WERI-Rb-1 (cell line): Measurements from ENCODE around the gene ASB3.
"Not testable (repeated sequence)": the region's sequence is repeated elsewhere in the genome, so short reads cannot be mapped to it uniquely, and the experiment has no call there.

Experiments used
- DNase-seq: peaks from one replicate; pipeline ENCODE4 v3.0.0-alpha.2; 2020
- H3K27ac ChIP-seq: fragments of 250-450 bp; sonication (Bioruptor Pico); 2 replicates; pipeline ENCODE4 v1.5.1; 2020; ENCODE audit warnings: mild to moderate bottlenecking, moderate library complexity
- H3K27me3 ChIP-seq: fragments of 250-450 bp; sonication (Bioruptor Pico); 2 replicates; pipeline ENCODE4 v1.5.1; 2021; ENCODE audit warnings: mild to moderate bottlenecking, low read depth, moderate library complexity; ENCODE audit not compliant: insufficient read depth, severe bottlenecking
- H3K36me3 ChIP-seq: fragments of 250-450 bp; sonication (Bioruptor Pico); 2 replicates; pipeline ENCODE4 v1.5.1; 2020; ENCODE audit warnings: mild to moderate bottlenecking, moderate library complexity
- H3K4me3 ChIP-seq: 2 replicates; pipeline ENCODE4 v1.5.1; 2011; ENCODE audit warnings: low read depth, mild to moderate bottlenecking, control low read depth, low read length
- H3K9me3 ChIP-seq: fragments of 250-450 bp; sonication (Bioruptor Pico); 2 replicates; pipeline ENCODE4 v1.5.1; 2021; ENCODE audit warnings: mild to moderate bottlenecking, moderate library complexity; ENCODE audit not compliant: severe bottlenecking
- TF ChIP-seq, protein P1 (sequence below): IDR thresholded peaks from 2 replicates; pipeline ENCODE4 v1.5.1; 2011; ENCODE audit warnings: low read depth, mild to moderate bottlenecking, control low read depth, inconsistent platforms, low read length

The ASB3 gene

GRCh38 chr2:53690876-53691275 is 95.9 kb downstream of the ASB3 start:
- H3K36me3 ChIP-seq: peaks cover 8% of the 10 kb centered on the region
- DNase-seq: no peak
- H3K9me3 ChIP-seq: no peaks in the 10 kb centered on the region
- H3K27ac ChIP-seq: no peak overlapping the region
- H3K4me3 ChIP-seq: no peak overlapping the region
- TF ChIP-seq, protein P1, sequence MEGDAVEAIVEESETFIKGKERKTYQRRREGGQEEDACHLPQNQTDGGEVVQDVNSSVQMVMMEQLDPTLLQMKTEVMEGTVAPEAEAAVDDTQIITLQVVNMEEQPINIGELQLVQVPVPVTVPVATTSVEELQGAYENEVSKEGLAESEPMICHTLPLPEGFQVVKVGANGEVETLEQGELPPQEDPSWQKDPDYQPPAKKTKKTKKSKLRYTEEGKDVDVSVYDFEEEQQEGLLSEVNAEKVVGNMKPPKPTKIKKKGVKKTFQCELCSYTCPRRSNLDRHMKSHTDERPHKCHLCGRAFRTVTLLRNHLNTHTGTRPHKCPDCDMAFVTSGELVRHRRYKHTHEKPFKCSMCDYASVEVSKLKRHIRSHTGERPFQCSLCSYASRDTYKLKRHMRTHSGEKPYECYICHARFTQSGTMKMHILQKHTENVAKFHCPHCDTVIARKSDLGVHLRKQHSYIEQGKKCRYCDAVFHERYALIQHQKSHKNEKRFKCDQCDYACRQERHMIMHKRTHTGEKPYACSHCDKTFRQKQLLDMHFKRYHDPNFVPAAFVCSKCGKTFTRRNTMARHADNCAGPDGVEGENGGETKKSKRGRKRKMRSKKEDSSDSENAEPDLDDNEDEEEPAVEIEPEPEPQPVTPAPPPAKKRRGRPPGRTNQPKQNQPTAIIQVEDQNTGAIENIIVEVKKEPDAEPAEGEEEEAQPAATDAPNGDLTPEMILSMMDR: no peak
- H3K27me3 ChIP-seq: no peaks in the 10 kb centered on the region

DNA sequence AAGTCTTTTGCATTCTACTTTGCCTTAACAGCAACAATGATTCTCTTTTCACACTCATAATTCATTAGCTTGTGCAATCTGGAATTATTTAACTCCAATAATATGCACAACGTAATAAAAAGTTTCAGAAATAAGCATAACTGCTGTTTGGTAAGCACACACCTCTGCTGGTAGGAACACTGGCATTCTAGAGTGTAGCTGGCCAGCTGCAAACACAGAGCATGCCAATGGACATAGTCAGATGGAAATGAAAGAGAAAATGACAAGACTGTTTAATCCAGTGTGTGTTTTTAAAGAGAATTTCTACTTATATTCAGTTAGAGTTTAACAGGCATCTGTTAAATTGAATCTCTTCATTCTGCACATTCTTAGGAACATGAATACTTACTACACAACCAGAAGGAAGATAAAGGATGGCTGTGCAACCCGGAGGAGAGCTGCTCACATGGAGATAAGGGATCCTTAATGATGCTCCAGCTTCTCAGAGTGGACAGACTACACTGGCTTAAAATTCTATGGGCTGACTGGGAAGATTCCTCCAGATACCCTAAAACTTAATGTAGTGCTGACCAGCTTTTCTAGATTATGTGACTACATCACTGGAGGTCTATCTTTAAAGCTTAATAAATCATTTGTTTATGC is 113.8 kb downstream of the ASB3 start:
- H3K4me3 ChIP-seq: no peak overlapping the region
- H3K9me3 ChIP-seq: no peaks in the 10 kb centered on the region
- TF ChIP-seq, protein P1: no peak
- H3K27me3 ChIP-seq: no peaks in the 10 kb centered on the region
- no peak for DNase-seq
- H3K36me3 ChIP-seq: peaks cover 4% of the 10 kb centered on the region; the same call in 1 of the 2 replicates
- H3K27ac ChIP-seq: no peak overlapping the region

- TF ChIP-seq, protein P1: no peak
- Histone ChIP-seq H3K36me3 (peaks cover 4% of the 10 kb centered on the region; the same call in 1 of the 2 replicates), H3K27me3 (no peaks in the 10 kb centered on the region), H3K4me3 (no peak overlapping the region), H3K9me3 (no peaks in the 10 kb centered on the region), H3K27ac (no peak overlapping the region)
- no peak for DNase-seq
Measured at GRCh38 chr2:53670331-53670730, 116.4 kb downstream of the ASB3 start.

DNA sequence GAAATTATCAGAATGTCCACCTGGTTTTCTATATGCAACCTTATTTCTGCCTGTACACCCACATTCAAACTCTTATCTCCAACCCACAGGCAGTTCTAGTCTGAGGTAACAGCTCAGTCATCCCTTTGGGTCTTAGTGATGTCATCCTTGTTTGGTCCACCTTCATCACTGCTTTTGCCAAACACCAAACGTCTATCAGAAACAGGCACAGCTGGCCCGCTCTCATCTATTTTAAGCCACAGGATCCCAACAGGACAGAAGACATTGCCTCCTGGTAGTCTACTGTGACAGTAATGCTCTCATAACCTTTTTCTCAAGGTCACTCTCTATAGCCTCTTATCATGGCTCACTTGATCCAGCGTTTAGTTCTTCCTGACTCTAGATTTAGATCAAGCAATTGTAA is 118.1 kb downstream of the ASB3 start:
- TF ChIP-seq, protein P1: no peak
- no peaks in the 10 kb centered on the region for H3K9me3 ChIP-seq
- no peaks in the 10 kb centered on the region for H3K27me3 ChIP-seq
- DNase-seq: peak; percentile 62
- H3K27ac ChIP-seq: no peak overlapping the region
- H3K36me3 ChIP-seq: peaks cover 4% of the 10 kb centered on the region; the same call in 1 of the 2 replicates
- H3K4me3 ChIP-seq: no peak overlapping the region

DNA sequence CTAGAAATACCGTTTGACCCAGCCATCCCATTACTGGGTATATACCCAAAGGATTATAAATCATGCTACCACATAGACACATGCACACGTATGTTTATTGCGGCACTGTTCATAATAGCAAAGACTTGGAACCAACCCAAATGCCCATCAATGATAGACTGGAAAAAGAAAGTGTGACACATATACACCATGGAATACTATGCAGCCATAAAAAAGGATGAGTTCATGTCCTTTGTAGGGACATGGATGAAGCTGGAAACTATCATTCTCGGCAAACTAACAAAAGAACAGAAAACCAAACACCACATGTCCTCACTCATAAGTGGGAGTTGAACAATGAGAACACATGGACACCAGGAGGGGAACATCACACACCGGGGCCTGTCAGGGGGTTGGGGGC is 119.6 kb downstream of the ASB3 start:
- H3K27ac ChIP-seq, H3K9me3 ChIP-seq, H3K4me3 ChIP-seq, H3K27me3 ChIP-seq, DNase-seq, H3K36me3 ChIP-seq: not testable (repeated sequence)

- Histone ChIP-seq H3K36me3 (no peaks in the 10 kb centered on the region), H3K4me3 (no peak overlapping the region), H3K27ac (no peak overlapping the region), H3K9me3 (no peaks in the 10 kb centered on the region), H3K27me3 (no peaks in the 10 kb centered on the region)
- TF ChIP-seq, protein P1: no peak
- DNase-seq: no peak
Measured at GRCh38 chr2:53660886-53661285, 125.9 kb downstream of the ASB3 start.

DNA sequence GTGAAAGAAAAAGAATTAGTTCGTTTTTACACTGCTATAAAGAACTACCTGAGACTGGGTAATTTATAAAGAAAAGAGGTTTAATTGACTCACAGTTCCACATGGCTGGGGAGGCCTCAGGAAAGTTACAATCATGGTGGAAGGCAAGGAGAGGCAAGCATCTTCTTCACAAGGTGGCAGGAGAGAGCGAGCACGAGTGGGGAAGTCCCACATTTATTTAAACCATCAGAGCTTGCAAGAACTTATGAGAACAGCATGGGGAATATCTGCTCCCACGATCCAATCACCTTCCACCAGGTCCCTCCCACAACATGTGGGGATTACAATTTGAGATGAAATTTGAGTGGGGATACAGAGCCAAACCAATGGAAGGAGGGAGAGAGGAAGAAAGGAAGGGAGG is 128.3 kb downstream of the ASB3 start:
- not testable (repeated sequence) for H3K4me3 ChIP-seq, H3K9me3 ChIP-seq, DNase-seq

More for the DNA sequence above, 128.3 kb downstream of the ASB3 start:
- not testable (repeated sequence) for H3K36me3 ChIP-seq, H3K27ac ChIP-seq, H3K27me3 ChIP-seq
